ENCODE results near the gene PPFIA4. TPM values are rescaled to one million over a fixed set of nuclear protein-coding genes. Genes with fewer than 3 reads are reported as not detected.

Gene PPFIA4
- total and polyA plus RNA-seq, 9 of the 15 experiments (the other 6 are each of a cell fraction or from before 2014, with no cell fraction given) = 0.07 to 12.0 (median 0.70) TPM

GRCh38 chr1:203055161-203055799, 29.0 kb downstream of the PPFIA4 start (continued):
- TF ChIP-seq ZNF318 (IDR thresholded peaks at IDR 0.05; ENCODE audit: borderline replicate concordance in 1 of 2, low read depth in 1 of 2) (no peak), CTCF (IDR thresholded peaks at IDR 0.05 in 2 of 3, conservative IDR thresholded peaks at IDR 0.05 in 1 of 3; ENCODE audit: insufficient read depth in 2 of 3, low read depth in 1 of 3, low read length in 3 of 3) (peak; percentile 59 to 86 (median 66)), PTTG1 (tag; IDR thresholded peaks at IDR 0.05; ENCODE audit: low read depth) (no peak), MYC (IDR thresholded peaks at IDR 0.05; ENCODE audit: low read depth, low read length) (0 out of 2 replicates have a peak, but pooled peaks have one; percentile 39), MYC (CRISPR knock-in tag; IDR thresholded peaks at IDR 0.05; ENCODE audit: borderline replicate concordance, low read depth) (no peak), ZBTB26 (CRISPR knock-in tag; IDR thresholded peaks at IDR 0.05) (no peak), FOXA3 (CRISPR knock-in tag; conservative IDR thresholded peaks at IDR 0.05 in 1 of 2, IDR thresholded peaks at IDR 0.05 in 1 of 2) (no peak), SMC3 (conservative IDR thresholded peaks at IDR 0.05; ENCODE audit: insufficient read depth, low read depth, low read length) (peak; percentile 14; the same call in 1 of the 2 replicates), HMG20B (CRISPR knock-in tag; IDR thresholded peaks at IDR 0.05) (no peak), RAD21 (CRISPR knock-in tag; conservative IDR thresholded peaks at IDR 0.05 in 1 of 2, IDR thresholded peaks at IDR 0.05 in 1 of 2) (0 out of 4 replicates have a peak, but pooled peaks of 1 of the 2 experiments have one; percentile 6), MAX (CRISPR knock-in tag; IDR thresholded peaks at IDR 0.05) (peak; percentile 64)
